H1 (cell line): Measurements from ENCODE around the gene CENPO. TPM values are rescaled to one million over a fixed set of nuclear protein-coding genes. Genes with fewer than 3 reads are reported as not detected.

ENCODE experiments used
- CTCF ChIA-PET: fragments of 300-600 bp; sonication (Branson Sonifier 250); formaldehyde crosslinking; loops from one replicate; lab custom pipeline; 2021; ENCODE audit not compliant: partially characterized antibody; lab: Charles Lee
- POLR2A ChIA-PET: fragments of 300-600 bp; sonication (Branson Sonifier 250); formaldehyde crosslinking; loops from one replicate; lab custom pipeline; 2021; ENCODE audit warnings: inconsistent platforms; ENCODE audit not compliant: partially characterized antibody; lab: Charles Lee
- DNase-seq, 2 experiments: peaks; one replicate each; pipeline versions ENCODE4 v3.0.0 to v3.0.0-alpha.2; 2010 to 2022; ENCODE audit warnings: low spot score in 2 of 2, low read depth in 1 of 2, mixed read lengths in 1 of 2
- FAIRE-seq: peaks from 2 replicates; lab custom pipeline; 2011; peaks lifted over from hg19 to GRCh38; lab: Jason Lieb, UNC
- H2AFZ ChIP-seq: 2 replicates; pipeline ENCODE4 v1.8.1; 2012; ENCODE audit warnings: low read length, inconsistent platforms
- H2AK5ac ChIP-seq: 2 replicates; pipeline ENCODE4 v1.6.1; 2013; ENCODE audit warnings: low read depth, low read length
- H2BK120ac ChIP-seq: replicated peaks from 2 replicates; pipeline ENCODE3; 2013; ENCODE audit warnings: low read depth, low read length, inconsistent platforms
- H2BK12ac ChIP-seq: 2 replicates; pipeline ENCODE4 v1.6.1; 2013; ENCODE audit warnings: low read depth, low read length
- H2BK15ac ChIP-seq: 2 replicates; pipeline ENCODE4 v1.6.1; 2013; ENCODE audit warnings: low read length
- H2BK20ac ChIP-seq: 2 replicates; pipeline ENCODE4 v1.6.1; 2013; ENCODE audit warnings: low read length
- H2BK5ac ChIP-seq: 2 replicates; pipeline ENCODE4 v1.6.1; 2013; ENCODE audit warnings: low read depth, low read length
- H3K14ac ChIP-seq: 2 replicates; pipeline ENCODE4 v1.6.1; 2013; ENCODE audit warnings: inconsistent platforms; ENCODE audit not compliant: insufficient read length
- H3K18ac ChIP-seq: 2 replicates; pipeline ENCODE4 v1.6.1; 2013; ENCODE audit warnings: low read length; ENCODE audit errors: extremely low read depth
- H3K23ac ChIP-seq: 2 replicates; pipeline ENCODE4 v1.6.1; 2013; ENCODE audit warnings: inconsistent platforms; ENCODE audit not compliant: insufficient read length
- H3K23me2 ChIP-seq: 2 replicates; pipeline ENCODE4 v1.6.1; 2013; ENCODE audit warnings: low read depth, low read length
- H3K27ac ChIP-seq: 2 replicates; pipeline ENCODE4 v1.6.1; 2011; ENCODE audit warnings: low read depth, low read length, inconsistent platforms
- H3K27me3 ChIP-seq, 4 experiments: replicated peaks in 1 of 4; 1 replicate in 1 of 4; 2 replicates in 3 of 4; pipeline versions ENCODE4 v1.6.1 to v1.8.1; 2011 to 2013; ENCODE audit warnings: low read length in 3 of 4, mild to moderate bottlenecking in 3 of 4, inconsistent platforms in 2 of 4, mixed read lengths in 2 of 4, moderate library complexity in 1 of 4; ENCODE audit not compliant: control insufficient read depth in 3 of 4, insufficient read depth in 3 of 4; ENCODE audit errors: extremely low read depth in 1 of 4
- H3K36me3 ChIP-seq, 4 experiments: 2 replicates each; pipeline versions ENCODE4 v1.6.1 to v1.8.1; 2011 to 2013; ENCODE audit warnings: mild to moderate bottlenecking in 4 of 4, low read length in 3 of 4, moderate library complexity in 2 of 4, control low read depth in 1 of 4, inconsistent platforms in 1 of 4; ENCODE audit not compliant: insufficient read depth in 4 of 4, control insufficient read depth in 2 of 4
- H3K4ac ChIP-seq: replicated peaks from 2 replicates; pipeline ENCODE3; 2013; ENCODE audit warnings: low read length, low read depth, mixed read lengths, inconsistent platforms; ENCODE audit not compliant: insufficient read length
- H3K4me1 ChIP-seq, 4 experiments: replicated peaks in 1 of 4; 1 replicate in 1 of 4; 2 replicates in 3 of 4; pipeline versions ENCODE4 v1.6.1 to v1.8.1; 2011 to 2013; ENCODE audit warnings: low read length in 3 of 4, inconsistent platforms in 2 of 4, mixed read lengths in 1 of 4; ENCODE audit not compliant: insufficient read depth in 4 of 4, control insufficient read depth in 3 of 4
- H3K4me2 ChIP-seq, 2 experiments: 2 replicates each; pipeline versions ENCODE4 v1.6.1 to v1.8.1; 2011 to 2013; ENCODE audit warnings: low read depth in 2 of 2, low read length in 2 of 2, control low read depth in 1 of 2, inconsistent platforms in 1 of 2, mild to moderate bottlenecking in 1 of 2; ENCODE audit not compliant: insufficient read depth in 1 of 2
- H3K4me3 ChIP-seq, 4 experiments: fragments of 200-600, 300-600 bp in 1 of 4; sonication (generic), shearing (Covaris generic), sonication (Bioruptor Twin) in 1 of 4; 2 replicates each; pipeline versions ENCODE4 v1.5.1 to v1.8.1; 2011 to 2016; ENCODE audit warnings: low read length in 4 of 4, low read depth in 3 of 4, control low read depth in 2 of 4, inconsistent platforms in 2 of 4, mild to moderate bottlenecking in 2 of 4, mixed read lengths in 1 of 4, moderate library complexity in 1 of 4; ENCODE audit not compliant: insufficient read depth in 2 of 4; ENCODE audit errors: extremely low read depth in 1 of 4
- H3K56ac ChIP-seq: replicated peaks from 2 replicates; pipeline ENCODE3; 2013; ENCODE audit warnings: low read depth, mild to moderate bottlenecking, mixed read lengths, low read length, inconsistent platforms; ENCODE audit not compliant: insufficient read length
- H3K79me1 ChIP-seq: 2 replicates; pipeline ENCODE4 v1.6.1; 2013; ENCODE audit warnings: low read depth, low read length, control low read depth
- H3K79me2 ChIP-seq, 2 experiments: 2 replicates each; pipeline versions ENCODE4 v1.6.1 to v1.8.1; 2012 to 2013; ENCODE audit warnings: low read length in 2 of 2, mild to moderate bottlenecking in 2 of 2, inconsistent platforms in 1 of 2; ENCODE audit not compliant: insufficient read depth in 2 of 2, control insufficient read depth in 1 of 2
- H3K9ac ChIP-seq, 4 experiments: replicated peaks in 1 of 4; 1 replicate in 1 of 4; 2 replicates in 3 of 4; pipeline versions ENCODE4 v1.6.1 to v1.8.1; 2011 to 2013; ENCODE audit warnings: low read depth in 3 of 4, low read length in 3 of 4, control low read depth in 2 of 4, mild to moderate bottlenecking in 2 of 4, moderate library complexity in 2 of 4, inconsistent platforms in 1 of 4; ENCODE audit errors: extremely low read depth in 1 of 4
- H3K9me3 ChIP-seq, 2 experiments: 2 replicates each; pipeline versions ENCODE4 v1.6.1 to v1.8.1; 2012 to 2013; ENCODE audit warnings: mild to moderate bottlenecking in 2 of 2, moderate library complexity in 2 of 2, control low read depth in 1 of 2, inconsistent platforms in 1 of 2, low read depth in 1 of 2, low read length in 1 of 2, mixed read lengths in 1 of 2; ENCODE audit not compliant: insufficient read depth in 2 of 2
- H4K20me1 ChIP-seq, 2 experiments: replicated peaks in 1 of 2; 2 replicates each; pipeline versions ENCODE3 to v1.8.1; 2011 to 2013; ENCODE audit warnings: inconsistent platforms in 2 of 2, low read length in 2 of 2, mild to moderate bottlenecking in 1 of 2; ENCODE audit not compliant: insufficient read depth in 2 of 2, control insufficient read depth in 1 of 2
- H4K5ac ChIP-seq: 2 replicates; pipeline ENCODE4 v1.6.1; 2013; ENCODE audit warnings: low read length, low read depth, mixed read lengths, inconsistent platforms; ENCODE audit not compliant: insufficient read length
- H4K8ac ChIP-seq: 2 replicates; pipeline ENCODE4 v1.8.0; 2013; ENCODE audit warnings: mild to moderate bottlenecking, moderate library complexity, low read length, inconsistent platforms; ENCODE audit not compliant: insufficient read depth; ENCODE audit errors: extremely low read depth
- H4K91ac ChIP-seq: replicated peaks from 2 replicates; pipeline ENCODE3; 2013; ENCODE audit warnings: low read length, mixed read lengths, inconsistent platforms; ENCODE audit not compliant: insufficient read length
- CBX8 ChIP-seq: fragments of 300-800, 300-1000 bp; sonication (generic); IDR thresholded peaks from 2 replicates; pipeline ENCODE4 v1.7.1; 2016; ENCODE audit warnings: low read depth, low read length, borderline replicate concordance
- CHD2 ChIP-seq: IDR thresholded peaks from 2 replicates; pipeline ENCODE4 v1.6.1; 2012; ENCODE audit warnings: low read length, improper control_type of control experiment
- CREB1 ChIP-seq: IDR thresholded peaks from 2 replicates; pipeline ENCODE4 v1.6.1; 2012; ENCODE audit warnings: inconsistent platforms
- CTBP2 ChIP-seq: IDR thresholded peaks from 2 replicates; pipeline ENCODE4 v1.7.0; 2011; ENCODE audit warnings: borderline replicate concordance, mild to moderate bottlenecking, moderate library complexity, mixed read lengths, low read length; ENCODE audit not compliant: insufficient read depth, insufficient read length
- SP1 ChIP-seq: IDR thresholded peaks from 2 replicates; pipeline ENCODE4 v1.6.1; 2011; ENCODE audit warnings: low read depth, low read length
- TAF1 ChIP-seq: IDR thresholded peaks from 2 replicates; pipeline ENCODE4 v1.6.1; 2011; ENCODE audit warnings: mild to moderate bottlenecking, low read depth, low read length
- TEAD4 ChIP-seq: IDR thresholded peaks from 2 replicates; pipeline ENCODE4 v1.6.1; 2012; ENCODE audit warnings: low read depth, low read length, inconsistent platforms, mixed read lengths
- WGBS, 2 experiments: shearing (Covaris generic) in 1 of 2; methylation state at CpG; one replicate each; pipeline versions ENCODE4 v1.1.6 to v1.1.7; 2013 to 2015; ENCODE audit warnings: low lambda C conversion rate in 2 of 2, mixed read lengths in 2 of 2, inconsistent platforms in 1 of 2, low coverage in 1 of 2, missing lambda C conversion rate in 1 of 2; ENCODE audit not compliant: insufficient replicate concordance in 2 of 2, insufficient coverage in 1 of 2, insufficient read length in 1 of 2; ENCODE audit errors: extremely low coverage in 1 of 2, missing lambda C conversion rate in 1 of 2; 5-methylcytosine and 5-hydroxymethylcytosine counted together
- polyA plus RNA-seq, 7 experiments: library from polyadenylated mRNA; depleted of rRNA in 3 of 7; stranded (reverse) in 5 of 7; unstranded in 2 of 7; fragments of >200 nt in 5 of 7; fragments of 200-250 nt in 2 of 7; gene quantifications; 1 replicate in 5 of 7; 2 replicates in 1 of 7; 4 replicates in 1 of 7; pipeline versions ENCODE4 v1.2.1 to v1.2.3, GENCODE V29; 2011 to 2013; ENCODE audit warnings: missing spikeins in 2 of 7, mixed read lengths in 2 of 7
- total RNA-seq: library from RNA; stranded (reverse); fragmentation: NEBNext Ultra II Directional; extraction: Animal tissue kit (Norgen Biotek cat#: 25700); gene quantifications from 2 replicates; pipeline ENCODE4 v1.2.1, GENCODE V29; 2021

The CENPO gene
- total and polyA plus RNA-seq, 2 of the 8 experiments (the other 6 are each of a cell fraction or from before 2014, with no cell fraction given) = 34.4 to 46.3 TPM

GRCh38 chr2:24779116-24779515 is 14.1 kb upstream of the CENPO start:
- H3K23me2 ChIP-seq = no peaks in the 10 kb centered on the region
- no peaks in the 10 kb centered on the region for H3K36me3 ChIP-seq
- no peak overlapping the region for H3K4ac ChIP-seq
- H3K9me3 ChIP-seq = peaks cover 0 to 2% of the 10 kb centered on the region in 2 experiments; a peak in 1 of 4 replicates
- WGBS, 2 experiments = 86% methylated on average over 2 of the region's 2 CpGs; no CpG with 5 or more reads in 1 of the 2 experiments
- no peak overlapping the region for H2BK120ac ChIP-seq
- FAIRE-seq (no peak), DNase-seq (peak in 1 of 2 experiments; percentile 16)
- H4K20me1 ChIP-seq = no peaks in the 10 kb centered on the region
- no peak overlapping the region for H3K4me2 ChIP-seq
- no peak overlapping the region for H2BK5ac ChIP-seq
- H4K8ac ChIP-seq = no peak overlapping the region
- no peaks in the 10 kb centered on the region for H3K79me2 ChIP-seq
- no peaks in the 10 kb centered on the region for H3K27me3 ChIP-seq
- H3K56ac ChIP-seq = no peak overlapping the region
- peaks cover 0 to 5% (median 0%) of the 10 kb centered on the region in 4 experiments; a peak in 2 of 7 replicates for H3K4me1 ChIP-seq
- no peak overlapping the region for H2AK5ac ChIP-seq
- H3K18ac ChIP-seq = no peak overlapping the region
- no peak overlapping the region for H3K9ac ChIP-seq
- TF ChIP-seq CTBP2 = no peak
- no peak for TF ChIP-seq SP1
- no peak for TF ChIP-seq CHD2
- TF ChIP-seq TEAD4 = 0 out of 2 replicates have a peak, but pooled peaks have one; percentile 21
- no peak for TF ChIP-seq TAF1
- TF ChIP-seq CBX8 = no peak
- TF ChIP-seq CREB1 = no peak
- no peak overlapping the region for H3K14ac ChIP-seq
- peak overlapping the region; percentile 95; the same call in 1 of the 2 replicates for H2AFZ ChIP-seq
- no peak overlapping the region for H2BK15ac ChIP-seq
- no peak overlapping the region for H4K91ac ChIP-seq
- no peak overlapping the region for H2BK20ac ChIP-seq
- no peak overlapping the region for H3K27ac ChIP-seq
- no peak overlapping the region for H2BK12ac ChIP-seq
- ChIA-PET POLR2A (interaction anchor here (0.6 to 1.9 kb wide), 2 partner anchors 14 to 20 kb away, joined by 3 to 7 read pairs; partner anchors contain the start of genes CENPO and PTRHD1), CTCF (interaction anchor here (0.7 to 5.0 kb wide), 4 partner anchors 12 to 166 kb away, joined by 3 to 37 read pairs (median 8); partner anchors contain the start of genes CENPO and PTRHD1)
- no peak overlapping the region for H3K23ac ChIP-seq
- no peak overlapping the region for H3K4me3 ChIP-seq
- H3K79me1 ChIP-seq = no peaks in the 10 kb centered on the region
- H4K5ac ChIP-seq = no peak overlapping the region
